IMR-90 (cell line): ENCODE results near the gene STUB1. TPM values are rescaled to one million over a fixed set of nuclear protein-coding genes. Genes with fewer than 3 reads are reported as not detected.

Source experiments
- ATAC-seq: fragments of 200-7000 bp; cut with Tn5 transposase; 2 replicates; pipeline ENCODE4 v1.9.1; 2020; ENCODE audit warnings: low read depth, mild to moderate bottlenecking, moderate library complexity
- BruUV-seq: library from RNA; stranded (reverse); fragments of 400-500 nt; replicated peaks from 2 replicates; lab custom pipeline; 2021; lab: Mats Ljungman, UMichigan
- CTCF ChIA-PET: fragments of 300-600 bp; formaldehyde crosslinking; extraction: SDS; loops from one replicate; lab custom pipeline; 2021; ENCODE audit warnings: antibody characterized with exemption; lab: Yijun Ruan, JAX
- POLR2A ChIA-PET: fragments of 300-600 bp; sonication (Branson Sonifier 250); formaldehyde crosslinking; loops from one replicate; lab custom pipeline; 2022; ENCODE audit warnings: antibody characterized with exemption; ENCODE audit not compliant: unreplicated experiment; lab: Charles Lee
- DNase-seq: peaks from one replicate; pipeline ENCODE4 v3.0.0; 2013
- H2AFZ ChIP-seq: replicated peaks from 2 replicates; pipeline ENCODE3; 2013; ENCODE audit warnings: low read length, mild to moderate bottlenecking; ENCODE audit not compliant: poor library complexity
- H2AK5ac ChIP-seq: 2 replicates; pipeline ENCODE4 v1.6.1; 2013; ENCODE audit warnings: low read depth, low read length, inconsistent platforms
- H2AK9ac ChIP-seq: replicated peaks from 2 replicates; pipeline ENCODE3; 2013; ENCODE audit warnings: mild to moderate bottlenecking, low read depth, low read length, moderate library complexity; ENCODE audit not compliant: poor library complexity
- H2BK120ac ChIP-seq: 2 replicates; pipeline ENCODE4 v1.6.1; 2013; ENCODE audit warnings: low read depth, low read length, inconsistent platforms
- H2BK15ac ChIP-seq: 3 replicates; pipeline ENCODE4 v1.6.1; 2013; ENCODE audit warnings: low read depth, low read length, inconsistent platforms
- H2BK20ac ChIP-seq: 2 replicates; pipeline ENCODE4 v1.6.1; 2013; ENCODE audit warnings: low read depth, mild to moderate bottlenecking, inconsistent platforms, low read length, moderate library complexity
- H2BK5ac ChIP-seq: 2 replicates; pipeline ENCODE4 v1.6.1; 2013; ENCODE audit warnings: mild to moderate bottlenecking, low read depth, low read length, inconsistent platforms; ENCODE audit not compliant: poor library complexity, severe bottlenecking
- H3K14ac ChIP-seq: replicated peaks from 2 replicates; pipeline ENCODE4 v1.6.1; 2013; ENCODE audit warnings: low read depth, low read length, inconsistent platforms
- H3K18ac ChIP-seq: 2 replicates; pipeline ENCODE4 v1.6.1; 2013; ENCODE audit warnings: low read depth, low read length, control low read depth
- H3K23ac ChIP-seq: 2 replicates; pipeline ENCODE4 v1.6.1; 2013; ENCODE audit warnings: low read depth, low read length, inconsistent platforms
- H3K27ac ChIP-seq: 2 replicates; pipeline ENCODE4 v1.5.1; 2013; ENCODE audit warnings: mild to moderate bottlenecking, control low read depth, low read length; ENCODE audit not compliant: insufficient read depth
- H3K27me3 ChIP-seq: 2 replicates; pipeline ENCODE4 v1.6.1; 2013; ENCODE audit warnings: low read length; ENCODE audit not compliant: control insufficient read depth, insufficient read depth
- H3K36me3 ChIP-seq: 2 replicates; pipeline ENCODE4 v1.6.1; 2013; ENCODE audit warnings: low read length, mixed read lengths; ENCODE audit not compliant: control insufficient read depth, insufficient read depth
- H3K4ac ChIP-seq: 2 replicates; pipeline ENCODE4 v1.6.1; 2013; ENCODE audit warnings: low read depth, low read length, inconsistent platforms
- H3K4me1 ChIP-seq: 2 replicates; pipeline ENCODE4 v1.6.1; 2013; ENCODE audit warnings: low read length, mixed read lengths; ENCODE audit not compliant: control insufficient read depth, insufficient read depth
- H3K4me2 ChIP-seq: 2 replicates; pipeline ENCODE4 v1.6.1; 2013; ENCODE audit warnings: low read depth, mild to moderate bottlenecking, control low read depth, low read length, moderate library complexity
- H3K4me3 ChIP-seq: 2 replicates; pipeline ENCODE4 v1.5.1; 2013; ENCODE audit warnings: low read depth, mild to moderate bottlenecking, control low read depth, low read length, moderate library complexity; ENCODE audit not compliant: insufficient read depth
- H3K56ac ChIP-seq: 2 replicates; pipeline ENCODE4 v1.6.1; 2013; ENCODE audit warnings: low read length, inconsistent platforms; ENCODE audit not compliant: insufficient read depth; ENCODE audit errors: extremely low read depth
- H3K79me1 ChIP-seq, 2 experiments: 2 replicates each; pipeline ENCODE4 v1.6.1; 2013; ENCODE audit warnings: low read length in 2 of 2, inconsistent platforms in 1 of 2, low read depth in 1 of 2
- H3K9ac ChIP-seq: 2 replicates; pipeline ENCODE4 v1.6.1; 2013; ENCODE audit warnings: low read depth, low read length, control low read depth
- H3K9me1 ChIP-seq: 2 replicates; pipeline ENCODE4 v1.6.1; 2013; ENCODE audit warnings: low read length, inconsistent platforms; ENCODE audit not compliant: insufficient read depth
- H3K9me3 ChIP-seq: 2 replicates; pipeline ENCODE4 v1.6.1; 2013; ENCODE audit warnings: low read length; ENCODE audit not compliant: control insufficient read depth, insufficient read depth
- H4K20me1 ChIP-seq: 2 replicates; pipeline ENCODE4 v1.6.1; 2013; ENCODE audit warnings: low read length, inconsistent platforms; ENCODE audit not compliant: insufficient read depth
- H4K5ac ChIP-seq: 2 replicates; pipeline ENCODE4 v1.6.1; 2013; ENCODE audit warnings: mild to moderate bottlenecking, low read depth, low read length, control low read depth
- H4K8ac ChIP-seq, 2 experiments: 2 replicates each; pipeline ENCODE4 v1.6.1; 2013; ENCODE audit warnings: low read depth in 2 of 2, low read length in 2 of 2, control low read depth in 1 of 2, inconsistent platforms in 1 of 2
- H4K91ac ChIP-seq: 2 replicates; pipeline ENCODE4 v1.6.1; 2013; ENCODE audit warnings: low read depth, low read length, inconsistent platforms; ENCODE audit not compliant: insufficient read depth
- BHLHE40 ChIP-seq: fragments of 150-350 bp; IDR thresholded peaks from 2 replicates; pipeline ENCODE4 v1.6.1; 2016; ENCODE audit warnings: mild to moderate bottlenecking, low read depth, low read length
- CHD1 ChIP-seq: IDR thresholded peaks from 2 replicates; pipeline ENCODE4 v1.6.1; 2012; ENCODE audit warnings: low read depth, low read length, improper control_type of control experiment
- CTCF ChIP-seq: conservative IDR thresholded peaks from 2 replicates; pipeline ENCODE4 v1.5.1; 2012; ENCODE audit warnings: mild to moderate bottlenecking, low read depth, low read length, improper control_type of control experiment
- FOS ChIP-seq: fragments of 150-350 bp; IDR thresholded peaks from 2 replicates; pipeline ENCODE4 v1.6.1; 2016; ENCODE audit warnings: low read depth, low read length
- MAFK ChIP-seq: IDR thresholded peaks from 2 replicates; pipeline ENCODE4 v1.6.1; 2012; ENCODE audit warnings: low read depth, low read length, improper control_type of control experiment
- MAZ ChIP-seq: IDR thresholded peaks from 2 replicates; pipeline ENCODE4 v1.6.1; 2012; ENCODE audit warnings: low read depth, mild to moderate bottlenecking, low read length, improper control_type of control experiment, moderate library complexity, borderline replicate concordance
- MXI1 ChIP-seq: IDR thresholded peaks from 2 replicates; pipeline ENCODE4 v1.6.1; 2012; ENCODE audit warnings: low read depth, mild to moderate bottlenecking, low read length, moderate library complexity, borderline replicate concordance
- POLR2A ChIP-seq: IDR thresholded peaks from 2 replicates; pipeline ENCODE4 v1.6.1; 2012; ENCODE audit warnings: mild to moderate bottlenecking, low read depth, low read length
- RAD21 ChIP-seq: IDR thresholded peaks from 2 replicates; pipeline ENCODE4 v1.6.1; 2012; ENCODE audit warnings: low read length, improper control_type of control experiment
- RFX5 ChIP-seq: IDR thresholded peaks from 2 replicates; pipeline ENCODE4 v1.8.0; 2012; ENCODE audit warnings: low read depth, mild to moderate bottlenecking, low read length, moderate library complexity
- SMC3 ChIP-seq: fragments of 150-350 bp; IDR thresholded peaks from 2 replicates; pipeline ENCODE4 v1.6.1; 2016; ENCODE audit warnings: low read depth, mild to moderate bottlenecking, antibody characterized with exemption, low read length, moderate library complexity
- USF2 ChIP-seq: fragments of 150-350 bp; IDR thresholded peaks from 2 replicates; pipeline ENCODE4 v1.6.1; 2017; ENCODE audit warnings: mild to moderate bottlenecking, antibody characterized with exemption, low read length, low read depth
- WGBS, 2 experiments: methylation state at CpG; one replicate each; pipeline versions ENCODE4 v1.1.5 to v1.1.7; 2013; ENCODE audit warnings: missing lambda C conversion rate in 2 of 2; ENCODE audit not compliant: insufficient read length in 1 of 2; ENCODE audit errors: extremely low coverage in 2 of 2; 5-methylcytosine and 5-hydroxymethylcytosine counted together
- dilution Hi-C: fragments of 300-500 bp; cut with HindIII; formaldehyde crosslinking; loops from one replicate; pipeline ENCODE4 v1.14.3; 2018; ENCODE audit warnings: low sequenced_read_pairs; ENCODE audit not compliant: unreplicated experiment
- in situ Hi-C: fragments of 300-500 bp; cut with MboI; formaldehyde crosslinking; loops from 3 replicates; pipeline ENCODE4 v1.14.3; 2019; ENCODE audit warnings: low sequenced_read_pairs, inconsistent platforms, mixed read lengths
- intact Hi-C: fragments of 100-400 bp; cut with micrococcal nuclease; formaldehyde crosslinking; loops from 2 replicates; pipeline ENCODE4 v1.10.0; 2022
- polyA plus RNA-seq, 3 experiments: library from polyadenylated mRNA; depleted of rRNA; stranded (reverse); fragments of >200 nt; gene quantifications; 2 replicates each; pipeline ENCODE4 v1.2.3, GENCODE V29; 2012; ENCODE audit warnings: low replicate concordance in 1 of 3
- total RNA-seq: library from RNA; depleted of rRNA; stranded (reverse); fragments of >200 nt; gene quantifications from 2 replicates; pipeline ENCODE4 v1.2.3, GENCODE V29; 2012
- TF ChIP-seq, protein P1 (sequence below): fragments of 150-350 bp; IDR thresholded peaks from 2 replicates; pipeline ENCODE4 v1.6.1; 2016; ENCODE audit warnings: low read depth, mild to moderate bottlenecking, low read length, moderate library complexity, borderline replicate concordance

STUB1 gene
- total and polyA plus RNA-seq, 2 of the 4 experiments (the other 2 are of a cell fraction), result 183 to 186 TPM

DNA sequence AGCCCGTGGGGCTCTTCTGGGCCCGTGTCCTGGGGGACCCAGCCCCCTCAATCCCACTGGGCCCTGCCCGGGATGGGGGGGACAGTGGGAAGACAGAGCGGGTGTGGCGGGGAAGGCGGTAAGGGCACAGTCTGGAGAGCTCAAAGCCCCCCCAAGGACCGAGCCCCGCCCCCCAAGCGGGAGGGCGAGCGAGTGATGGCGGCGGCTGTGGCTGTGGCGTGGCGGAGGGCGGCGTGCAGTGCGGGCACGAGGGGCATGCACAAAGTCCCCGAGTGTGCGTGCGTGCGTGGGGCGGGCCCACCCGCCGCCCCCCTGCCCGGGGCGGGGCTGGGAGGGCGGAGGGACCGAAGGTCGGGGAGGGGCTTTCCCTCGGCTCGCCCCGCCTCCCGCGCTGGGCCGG, 13.6 kb downstream of the STUB1 start:
- no peak overlapping the region for H3K4me3 ChIP-seq
- no peak overlapping the region for H3K4ac ChIP-seq
- dilution Hi-C loops (no loop called here), intact Hi-C loops (no loop called here), in situ Hi-C loops (no loop called here)
- CTCF ChIA-PET, result no interaction called here
- peaks cover 11% of the 10 kb centered on the region for H3K9me1 ChIP-seq
- no peak overlapping the region for H4K91ac ChIP-seq
- no peak overlapping the region for H3K27ac ChIP-seq
- POLR2A ChIA-PET, result no interaction called here
- no peak overlapping the region for H2BK15ac ChIP-seq
- no peak for ATAC-seq
- H3K79me1 ChIP-seq, result peaks cover 9 to 12% of the 10 kb centered on the region in 2 experiments; a peak in 3 of 4 replicates
- no peak overlapping the region for H4K5ac ChIP-seq
- no peak for DNase-seq
- no peak for TF ChIP-seq RFX5
- no peak for TF ChIP-seq RAD21
- TF ChIP-seq SMC3, result no peak
- TF ChIP-seq, protein P1, sequence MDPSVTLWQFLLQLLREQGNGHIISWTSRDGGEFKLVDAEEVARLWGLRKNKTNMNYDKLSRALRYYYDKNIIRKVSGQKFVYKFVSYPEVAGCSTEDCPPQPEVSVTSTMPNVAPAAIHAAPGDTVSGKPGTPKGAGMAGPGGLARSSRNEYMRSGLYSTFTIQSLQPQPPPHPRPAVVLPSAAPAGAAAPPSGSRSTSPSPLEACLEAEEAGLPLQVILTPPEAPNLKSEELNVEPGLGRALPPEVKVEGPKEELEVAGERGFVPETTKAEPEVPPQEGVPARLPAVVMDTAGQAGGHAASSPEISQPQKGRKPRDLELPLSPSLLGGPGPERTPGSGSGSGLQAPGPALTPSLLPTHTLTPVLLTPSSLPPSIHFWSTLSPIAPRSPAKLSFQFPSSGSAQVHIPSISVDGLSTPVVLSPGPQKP, result no peak
- TF ChIP-seq CHD1, result no peak
- no peak for TF ChIP-seq POLR2A
- TF ChIP-seq MAZ, result no peak
- TF ChIP-seq MXI1, result no peak
- TF ChIP-seq CTCF, result no peak
- no peak for TF ChIP-seq BHLHE40
- no peak for TF ChIP-seq MAFK
- no peak for TF ChIP-seq USF2
- no peak for TF ChIP-seq FOS
- H3K4me2 ChIP-seq, result no peak overlapping the region
- H3K9me3 ChIP-seq, result no peaks in the 10 kb centered on the region; the same call in 1 of the 2 replicates
- no TSS peak for BruUV-seq
- no peak overlapping the region for H2AK9ac ChIP-seq
- H2BK20ac ChIP-seq, result no peak overlapping the region
- H3K9ac ChIP-seq, result no peak overlapping the region
- H4K20me1 ChIP-seq, result peaks cover 4% of the 10 kb centered on the region; the same call in 1 of the 2 replicates
- no peak overlapping the region for H3K23ac ChIP-seq
- no peak overlapping the region for H4K8ac ChIP-seq
- 2% methylated on average over 10 of the region's 37 CpGs; no CpG with 5 or more reads in 1 of the 2 experiments for WGBS, 2 experiments
- H3K56ac ChIP-seq, result no peak overlapping the region
- no peak overlapping the region for H2BK5ac ChIP-seq
- no peak overlapping the region for H3K18ac ChIP-seq
- no peak overlapping the region for H3K14ac ChIP-seq
- no peaks in the 10 kb centered on the region for H3K36me3 ChIP-seq
- peaks cover 48% of the 10 kb centered on the region for H3K27me3 ChIP-seq
- H2BK120ac ChIP-seq, result no peak overlapping the region
- peaks cover 12% of the 10 kb centered on the region for H3K4me1 ChIP-seq
- no peak overlapping the region for H2AFZ ChIP-seq
- no peak overlapping the region for H2AK5ac ChIP-seq
